Stimulated activated effector memory CD8-positive, alpha-beta T cell treated with anti-CD3 and anti-CD28 coated beads, Interleukin-12 subunit alpha, Interleukin-12 subunit beta, amount 100 ng/mL, for 72 hours (primary cell): ENCODE measurements around the gene WDR7.
A peak's percentile ranks its signal among the peaks of the same experiment; 100 is the strongest.

Experiments used
- ATAC-seq: fragments of 150-1000 bp; cut with Tn5 transposase; 2 replicates; pipeline ENCODE4 v1.10.0; 2021
- DNase-seq, 2 donors: peaks; one replicate each; pipeline ENCODE4 v3.0.0; 2021 to 2022; ENCODE audit warnings: low spot score in 2 of 2
- H3K27ac Mint-ChIP-seq: one replicate; pipeline ENCODE4 v1.8.0; 2022; ENCODE audit warnings: mild to moderate bottlenecking, mixed read lengths
- H3K36me3 Mint-ChIP-seq: one replicate; pipeline ENCODE4 v1.8.0; 2022; ENCODE audit warnings: mild to moderate bottlenecking, mixed read lengths
- H3K4me1 Mint-ChIP-seq: one replicate; pipeline ENCODE4 v1.8.0; 2022; ENCODE audit warnings: mixed read lengths
- H3K4me3 Mint-ChIP-seq: one replicate; pipeline ENCODE4 v1.8.0; 2022; ENCODE audit warnings: mild to moderate bottlenecking, mixed read lengths
- H3K9me3 Mint-ChIP-seq: one replicate; pipeline ENCODE4 v1.8.0; 2022; ENCODE audit warnings: mixed read lengths

WDR7 gene

DNA sequence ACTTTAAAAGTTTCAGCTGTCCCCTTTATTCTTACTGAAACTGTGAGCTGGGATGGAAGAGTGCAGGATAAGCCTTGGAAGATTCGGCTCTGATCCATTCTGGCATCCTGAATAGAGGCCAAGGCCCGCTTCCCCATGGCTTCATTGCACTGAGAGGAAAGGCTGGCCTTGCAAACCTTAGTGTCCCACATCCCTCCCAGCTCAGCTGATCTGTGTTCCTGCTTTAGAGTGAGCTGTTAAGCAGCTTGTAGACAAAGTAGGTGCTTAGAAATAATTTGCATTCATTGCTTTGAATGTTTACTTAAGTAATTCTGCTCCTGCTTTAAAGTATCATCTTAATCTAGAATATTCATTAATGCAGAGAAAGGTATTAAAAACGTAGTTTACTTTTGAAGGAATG, 326.1 kb downstream of the WDR7 start:
- no peak for DNase-seq
- H3K36me3 Mint-ChIP-seq = no peaks in the 10 kb centered on the region
- no peak overlapping the region for H3K4me3 Mint-ChIP-seq
- no peaks in the 10 kb centered on the region for H3K9me3 Mint-ChIP-seq
- H3K27ac Mint-ChIP-seq = no peak overlapping the region
- H3K4me1 Mint-ChIP-seq = no peaks in the 10 kb centered on the region
- no peak for ATAC-seq

DNA sequence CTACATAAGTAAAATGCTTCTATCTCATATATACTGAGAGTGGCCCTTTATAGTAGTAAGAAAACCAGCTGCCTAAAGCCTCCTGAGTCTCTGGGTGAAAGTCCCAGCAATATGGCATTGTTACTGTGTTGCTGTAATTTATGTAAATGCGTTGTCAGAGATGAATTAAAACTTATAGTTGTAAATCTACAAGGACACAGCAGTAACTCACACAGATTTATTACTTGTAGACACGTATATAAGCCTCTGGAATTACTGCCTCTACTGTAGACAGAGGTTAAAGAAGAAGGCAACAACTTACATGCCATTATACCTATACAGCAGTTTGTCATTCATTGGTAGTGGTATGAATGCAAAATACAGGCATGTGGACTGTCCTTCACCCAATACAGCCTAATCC, 326.6 kb downstream of the WDR7 start:
- DNase-seq (no peak), ATAC-seq (no peak)
- Mint-ChIP-seq H3K27ac (no peak overlapping the region), H3K4me1 (no peaks in the 10 kb centered on the region), H3K9me3 (no peaks in the 10 kb centered on the region), H3K4me3 (no peak overlapping the region), H3K36me3 (no peaks in the 10 kb centered on the region)

DNA sequence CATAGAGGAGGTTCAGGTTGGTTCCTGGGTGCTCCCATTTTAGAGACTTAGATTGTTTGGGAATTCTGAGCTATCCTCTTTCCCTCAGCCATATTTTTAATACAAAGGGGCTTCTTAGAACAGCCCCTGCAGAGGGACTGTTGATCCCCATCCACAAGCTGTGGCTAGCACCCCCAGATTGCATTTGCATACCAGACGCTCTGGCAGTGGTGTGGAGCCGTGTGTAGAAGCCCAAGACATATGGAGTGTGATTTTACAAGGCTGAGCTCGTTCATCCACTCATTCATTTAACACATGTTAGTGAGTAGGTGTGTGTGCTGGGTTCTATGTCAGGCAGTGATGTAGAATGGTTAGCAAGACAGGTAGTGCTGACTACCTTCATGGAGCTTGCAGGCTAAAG, 329.0 kb downstream of the WDR7 start:
- Mint-ChIP-seq H3K4me1 (no peaks in the 10 kb centered on the region), H3K9me3 (no peaks in the 10 kb centered on the region), H3K27ac (peak overlapping the region; percentile 2), H3K4me3 (no peak overlapping the region), H3K36me3 (no peaks in the 10 kb centered on the region)
- DNase-seq (no peak), ATAC-seq (no peak)

DNA sequence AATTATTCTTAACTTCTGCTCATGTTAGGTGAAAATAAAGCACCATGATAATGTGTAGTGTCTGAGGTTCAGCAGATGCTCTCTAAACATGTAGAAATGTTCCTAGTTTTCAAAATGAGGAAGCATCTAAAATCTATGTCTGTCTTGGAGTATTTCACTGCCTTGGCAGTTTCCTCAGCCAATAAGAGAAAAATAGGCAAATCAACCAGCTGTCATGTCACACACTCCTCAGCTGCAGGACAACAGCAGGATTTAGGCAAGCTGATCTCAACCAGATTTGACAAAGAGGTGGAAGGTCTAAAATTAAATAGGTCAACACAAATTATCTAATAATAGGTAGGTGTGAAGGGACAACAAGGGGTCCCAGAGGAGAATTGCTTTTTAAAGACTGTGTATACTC, 331.6 kb downstream of the WDR7 start:
- Mint-ChIP-seq H3K36me3 (no peaks in the 10 kb centered on the region), H3K27ac (no peak overlapping the region), H3K4me3 (no peak overlapping the region), H3K9me3 (no peaks in the 10 kb centered on the region), H3K4me1 (no peaks in the 10 kb centered on the region)
- ATAC-seq (no peak), DNase-seq (no peak)

DNA sequence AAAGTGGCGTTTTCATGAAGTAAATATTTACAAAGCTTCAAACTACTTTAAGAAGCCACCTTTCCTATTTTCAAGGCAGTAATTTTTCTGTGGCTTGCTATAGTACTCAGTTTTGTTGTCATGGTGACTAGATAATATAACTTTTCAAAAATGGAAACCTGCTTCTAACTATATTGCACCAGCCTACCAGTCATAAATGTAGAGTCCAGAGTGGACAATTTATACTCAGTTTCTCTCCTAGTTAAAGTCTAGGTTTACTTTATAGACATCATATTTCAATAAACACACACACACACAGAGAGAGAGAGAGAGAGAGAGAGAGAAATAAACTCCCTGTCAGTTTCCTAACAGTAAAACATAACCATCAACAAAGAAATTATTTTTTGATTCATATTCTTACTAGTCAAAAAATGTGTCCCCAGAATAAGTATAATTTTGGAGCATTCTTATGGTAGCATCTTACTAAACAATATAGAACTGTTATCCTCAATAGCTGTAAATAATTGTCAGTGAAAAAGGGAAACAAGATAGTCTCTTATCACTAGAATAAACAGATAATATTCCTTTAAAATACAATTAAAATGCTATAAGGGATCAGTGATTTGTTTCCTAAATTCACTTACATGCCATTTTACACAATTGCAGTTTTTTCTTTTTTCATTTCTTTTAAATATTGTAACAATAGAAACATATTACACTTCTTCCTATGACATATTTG, 332.3 kb downstream of the WDR7 start:
- no peak overlapping the region for H3K27ac Mint-ChIP-seq
- H3K4me1 Mint-ChIP-seq = no peaks in the 10 kb centered on the region
- DNase-seq (no peak), ATAC-seq (no peak)
- H3K36me3 Mint-ChIP-seq = no peaks in the 10 kb centered on the region
- H3K9me3 Mint-ChIP-seq = no peaks in the 10 kb centered on the region
- no peak overlapping the region for H3K4me3 Mint-ChIP-seq

DNA sequence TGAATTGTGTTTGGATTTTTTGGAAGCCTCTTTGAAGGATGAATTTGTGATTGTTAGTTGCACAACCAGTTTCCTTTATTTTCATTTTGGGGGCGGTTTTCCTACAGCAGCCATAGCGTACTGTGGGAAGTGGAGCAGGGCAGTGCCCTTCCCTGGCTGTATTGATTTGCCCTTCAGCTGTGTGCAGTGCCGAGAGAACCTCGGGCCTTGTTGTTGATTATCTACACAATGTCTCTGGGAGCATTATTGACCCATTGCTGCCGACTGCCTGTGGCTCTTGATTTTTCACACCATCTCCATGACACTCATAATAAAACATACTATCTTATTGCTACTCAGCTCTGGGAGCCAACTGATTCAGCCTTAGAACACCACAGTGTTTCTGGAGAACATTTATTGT, 333.6 kb downstream of the WDR7 start:
- DNase-seq (no peak), ATAC-seq (no peak)
- no peak overlapping the region for H3K4me3 Mint-ChIP-seq
- H3K36me3 Mint-ChIP-seq = no peaks in the 10 kb centered on the region
- H3K9me3 Mint-ChIP-seq = no peaks in the 10 kb centered on the region
- no peak overlapping the region for H3K27ac Mint-ChIP-seq
- H3K4me1 Mint-ChIP-seq = no peaks in the 10 kb centered on the region

DNA sequence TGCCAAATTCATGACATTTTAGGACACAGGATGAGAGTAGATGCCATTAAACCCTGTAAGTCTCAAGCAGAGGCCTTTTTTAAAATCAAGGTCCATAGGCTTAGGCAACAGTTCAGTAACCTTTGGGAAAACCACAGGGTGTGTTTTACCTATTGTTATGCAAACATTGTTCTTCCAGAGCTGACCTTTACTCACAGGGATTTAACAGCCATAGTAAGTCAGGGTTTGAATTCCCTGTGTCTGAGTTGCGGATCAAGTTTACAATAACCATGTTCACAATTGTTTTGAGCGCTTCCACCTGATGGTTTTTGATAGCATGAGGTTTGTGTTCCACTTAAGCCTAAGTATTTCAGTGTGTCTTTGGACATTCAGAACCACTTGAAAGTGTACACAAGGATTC, 335.7 kb downstream of the WDR7 start:
- Mint-ChIP-seq H3K4me3 (no peak overlapping the region), H3K4me1 (no peaks in the 10 kb centered on the region), H3K9me3 (peaks cover 3% of the 10 kb centered on the region), H3K36me3 (no peaks in the 10 kb centered on the region), H3K27ac (no peak overlapping the region)
- no peak for ATAC-seq
- DNase-seq = no peak

DNA sequence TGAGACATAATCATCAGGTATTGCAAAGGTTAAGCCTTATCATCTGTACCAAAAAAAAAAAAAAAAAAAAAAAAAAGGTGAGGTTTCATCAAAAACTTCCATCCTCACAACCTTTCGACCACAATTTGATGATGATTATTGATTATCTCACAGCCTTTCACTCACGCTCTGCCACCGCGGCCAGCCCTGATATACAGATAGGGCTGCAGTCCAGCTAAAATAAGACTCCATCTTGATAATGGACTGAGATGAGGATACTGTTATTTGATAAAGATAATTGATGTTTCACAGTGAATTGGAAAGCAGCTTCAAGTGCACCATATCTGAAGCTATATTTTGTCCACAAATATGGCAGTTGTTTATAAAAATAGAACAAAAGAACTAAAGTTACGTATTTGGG, 336.1 kb downstream of the WDR7 start:
- no peaks in the 10 kb centered on the region for H3K4me1 Mint-ChIP-seq
- no peak for DNase-seq

DNA sequence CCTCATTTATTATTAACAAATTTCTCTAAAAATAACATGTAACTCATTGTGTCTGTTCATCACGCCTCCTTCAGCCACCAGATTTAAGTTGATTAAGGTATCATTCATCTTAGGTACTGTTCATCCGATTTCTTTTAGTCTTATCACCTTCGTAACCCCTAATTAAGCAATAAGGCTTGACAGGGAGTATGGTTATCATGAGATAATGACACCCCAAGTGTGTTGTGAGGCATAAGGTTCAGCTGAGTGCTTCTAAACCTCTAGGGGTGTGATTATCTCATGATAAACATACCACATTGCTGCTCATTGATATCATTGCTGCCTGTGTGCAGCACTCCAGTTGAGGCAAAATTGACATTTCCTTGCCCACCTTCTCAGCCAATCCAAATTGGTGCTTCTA, 336.9 kb downstream of the WDR7 start:
- no peak overlapping the region for H3K27ac Mint-ChIP-seq
- H3K4me1 Mint-ChIP-seq = no peaks in the 10 kb centered on the region
- ATAC-seq (no peak), DNase-seq (no peak)
- H3K36me3 Mint-ChIP-seq = no peaks in the 10 kb centered on the region
- no peak overlapping the region for H3K4me3 Mint-ChIP-seq
- peaks cover 3% of the 10 kb centered on the region for H3K9me3 Mint-ChIP-seq

More for the DNA sequence above, 336.1 kb downstream of the WDR7 start:
- Mint-ChIP-seq H3K36me3 (no peaks in the 10 kb centered on the region), H3K4me3 (no peak overlapping the region), H3K27ac (no peak overlapping the region), H3K9me3 (peaks cover 3% of the 10 kb centered on the region)
- no peak for ATAC-seq

DNA sequence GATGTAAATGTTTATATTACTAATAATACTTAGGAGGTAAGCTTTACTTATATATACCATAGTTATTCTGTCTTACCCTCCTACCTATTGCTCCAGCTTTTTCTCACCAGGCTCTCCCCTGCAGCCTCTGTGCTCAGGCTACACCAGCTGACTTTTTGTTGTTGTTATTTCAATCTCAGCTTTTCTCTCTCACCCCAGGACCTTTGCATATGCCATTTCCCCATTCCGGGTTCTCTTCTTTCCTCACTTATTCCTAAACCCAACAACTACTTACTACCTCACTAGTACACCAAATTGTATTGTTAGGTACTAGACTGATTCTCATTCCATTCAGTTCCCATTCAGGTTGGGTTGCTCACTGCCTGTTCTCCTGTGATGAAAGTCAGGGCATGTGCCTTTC, 339.5 kb downstream of the WDR7 start:
- no peaks in the 10 kb centered on the region for H3K36me3 Mint-ChIP-seq
- no peak overlapping the region for H3K4me3 Mint-ChIP-seq
- DNase-seq (no peak), ATAC-seq (no peak)
- no peaks in the 10 kb centered on the region for H3K4me1 Mint-ChIP-seq
- H3K27ac Mint-ChIP-seq = no peak overlapping the region
- H3K9me3 Mint-ChIP-seq = peaks cover 3% of the 10 kb centered on the region

DNA sequence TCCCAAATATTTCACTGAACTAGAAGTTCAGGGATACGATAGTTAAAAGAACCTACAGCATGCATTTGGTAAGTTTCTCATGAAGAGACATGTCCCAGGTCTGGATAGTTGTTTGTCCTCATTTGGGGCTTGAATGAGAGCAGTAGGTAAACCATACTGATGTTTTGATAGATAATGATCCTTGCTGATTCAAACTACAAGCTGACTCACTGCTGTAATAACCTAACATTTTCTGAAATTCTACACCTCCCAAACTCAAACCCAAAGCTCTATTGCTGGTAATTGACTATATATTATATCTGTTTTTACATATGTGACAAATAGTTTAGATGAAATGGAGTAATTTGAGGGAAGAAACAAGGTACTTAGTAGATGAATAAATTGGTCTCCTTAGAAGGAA, 341.6 kb downstream of the WDR7 start:
- no peaks in the 10 kb centered on the region for H3K36me3 Mint-ChIP-seq
- DNase-seq = no peak
- ATAC-seq = peak; percentile 93

DNA sequence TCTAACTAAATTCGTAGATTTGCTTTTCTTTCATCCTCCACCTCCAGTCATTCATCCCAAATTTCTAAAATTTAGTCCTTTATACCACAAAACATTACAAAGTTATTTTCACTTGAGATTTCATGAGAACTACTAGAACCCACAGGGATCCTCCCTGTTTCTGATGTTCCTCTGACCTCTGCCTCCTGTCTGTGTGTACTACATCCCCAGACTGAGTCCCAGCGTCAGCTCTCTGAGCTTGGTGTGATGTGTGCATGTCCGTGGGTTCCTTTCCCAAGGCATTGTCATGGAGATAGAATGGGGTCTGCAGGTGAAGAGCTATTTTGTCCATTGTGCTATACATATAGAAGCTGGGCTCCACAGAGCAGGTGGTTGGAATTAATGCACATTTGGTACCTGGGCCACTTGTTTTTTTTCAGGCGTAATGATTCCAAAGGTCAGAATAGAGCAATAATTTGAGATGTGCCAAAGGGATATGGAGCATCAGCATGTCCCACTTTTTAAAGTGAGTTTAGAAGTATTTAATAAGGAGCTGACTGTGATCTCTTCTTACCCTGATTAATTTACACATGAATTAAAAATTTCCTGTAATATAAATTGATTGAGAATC, 344.5 kb downstream of the WDR7 start:
- no peak overlapping the region for H3K27ac Mint-ChIP-seq
- peaks cover 2% of the 10 kb centered on the region for H3K9me3 Mint-ChIP-seq
- no peak for DNase-seq
- no peaks in the 10 kb centered on the region for H3K36me3 Mint-ChIP-seq
- no peak for ATAC-seq
- no peaks in the 10 kb centered on the region for H3K4me1 Mint-ChIP-seq
- H3K4me3 Mint-ChIP-seq = no peak overlapping the region

More for the DNA sequence above, 341.6 kb downstream of the WDR7 start:
- Mint-ChIP-seq H3K4me1 (no peaks in the 10 kb centered on the region), H3K9me3 (peaks cover 3% of the 10 kb centered on the region), H3K4me3 (no peak overlapping the region), H3K27ac (no peak overlapping the region)

DNA sequence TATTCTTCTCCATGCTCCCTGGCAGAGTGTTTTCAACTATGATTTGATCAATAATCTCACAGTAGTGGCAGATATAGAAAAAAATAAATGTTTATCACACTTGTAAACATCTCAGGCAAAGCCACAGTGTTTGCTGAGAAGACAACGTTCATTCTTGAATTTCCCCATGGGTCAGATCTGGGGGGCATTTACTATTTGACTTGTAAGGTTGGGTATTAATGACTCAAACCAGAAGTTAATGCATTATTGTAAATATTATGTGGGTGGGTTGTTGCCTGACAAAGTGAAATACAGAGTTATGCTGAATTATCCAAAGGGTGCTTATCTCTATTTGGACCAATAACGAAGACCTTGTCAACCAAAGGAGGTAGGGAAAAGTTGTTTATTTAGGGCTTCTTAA, 346.0 kb downstream of the WDR7 start:
- DNase-seq (no peak), ATAC-seq (no peak)
- Mint-ChIP-seq H3K4me3 (no peak overlapping the region), H3K36me3 (no peaks in the 10 kb centered on the region), H3K4me1 (no peaks in the 10 kb centered on the region), H3K27ac (no peak overlapping the region), H3K9me3 (no peaks in the 10 kb centered on the region)

DNA sequence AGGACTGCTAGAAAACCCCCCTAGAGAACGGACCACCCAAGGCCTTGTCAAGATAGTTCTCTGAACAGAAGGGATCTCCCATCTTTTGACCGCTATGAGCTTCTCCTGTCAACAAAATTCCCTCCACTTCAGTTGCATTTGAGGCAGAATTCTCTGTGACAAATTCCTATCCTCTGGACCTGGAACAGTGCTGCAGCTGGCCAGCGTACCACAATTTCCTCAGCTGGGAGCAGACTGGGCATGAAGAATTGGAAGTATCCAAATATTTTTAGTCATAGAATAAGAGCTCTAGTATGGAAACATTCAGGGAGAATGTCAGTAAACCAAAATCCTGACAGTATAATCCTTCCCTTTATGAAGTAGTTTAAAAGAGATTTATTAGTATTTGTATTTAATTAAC, 348.7 kb downstream of the WDR7 start:
- Mint-ChIP-seq H3K27ac (no peak overlapping the region), H3K4me1 (peaks cover 15% of the 10 kb centered on the region), H3K9me3 (no peaks in the 10 kb centered on the region), H3K36me3 (no peaks in the 10 kb centered on the region), H3K4me3 (no peak overlapping the region)
- ATAC-seq (no peak), DNase-seq (no peak)

DNA sequence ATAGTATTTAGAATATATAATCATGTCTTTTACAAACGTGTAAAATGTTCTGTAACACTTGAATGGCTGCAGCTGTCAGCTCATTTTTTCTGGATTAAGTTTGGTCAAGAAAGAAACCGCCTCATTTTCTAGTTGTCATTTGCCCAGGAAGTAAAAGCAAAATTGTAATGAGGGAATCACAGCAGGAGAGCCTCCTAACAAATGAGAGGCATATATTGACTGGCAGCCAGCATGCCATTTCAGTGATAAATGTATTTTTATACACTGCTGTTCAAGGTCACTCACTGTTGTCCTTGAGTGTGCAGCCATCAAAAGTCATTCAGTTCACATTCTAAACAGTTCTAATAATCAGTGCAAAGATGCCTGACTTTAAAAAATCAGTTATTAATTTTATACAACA, 351.5 kb downstream of the WDR7 start:
- no peak overlapping the region for H3K4me3 Mint-ChIP-seq
- no peaks in the 10 kb centered on the region for H3K9me3 Mint-ChIP-seq
- H3K27ac Mint-ChIP-seq = no peak overlapping the region
- H3K4me1 Mint-ChIP-seq = peaks cover 16% of the 10 kb centered on the region
- ATAC-seq (no peak), DNase-seq (no peak)
- H3K36me3 Mint-ChIP-seq = no peaks in the 10 kb centered on the region

DNA sequence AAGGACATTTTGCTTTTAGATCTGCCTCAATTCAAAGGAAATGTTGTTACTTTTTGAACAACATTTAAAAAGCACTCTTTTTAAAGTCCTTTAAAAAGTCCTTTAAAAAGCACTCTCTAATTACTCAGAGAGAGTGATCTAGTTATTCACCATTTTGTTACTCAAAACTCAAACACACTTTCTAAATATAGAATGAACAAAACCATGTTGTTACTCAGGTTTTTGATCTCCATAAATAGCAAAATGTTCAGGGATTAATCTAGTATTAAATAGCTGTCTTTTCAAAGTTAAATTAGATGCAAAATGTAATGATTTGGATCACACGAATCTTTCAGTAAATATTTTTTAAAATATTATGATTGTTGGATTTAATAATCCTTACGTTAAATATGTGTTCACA, 352.2 kb downstream of the WDR7 start:
- H3K36me3 Mint-ChIP-seq = no peaks in the 10 kb centered on the region
- no peaks in the 10 kb centered on the region for H3K9me3 Mint-ChIP-seq
- ATAC-seq (no peak), DNase-seq (no peak)
- no peak overlapping the region for H3K27ac Mint-ChIP-seq
- H3K4me3 Mint-ChIP-seq = no peak overlapping the region
- peaks cover 23% of the 10 kb centered on the region for H3K4me1 Mint-ChIP-seq
